Skeletal muscle tissue (tissue), 4 donors: ENCODE data around the gene AP3D1. TPM values are rescaled to one million over a fixed set of nuclear protein-coding genes. Genes with fewer than 3 reads are reported as not detected.
"Not testable (repeated sequence)": the region's sequence is repeated elsewhere in the genome, so short reads cannot be mapped to it uniquely, and the experiment has no call there.

Experiments used
- H3K27ac ChIP-seq: one replicate; pipeline ENCODE4 v1.7.0; 2013; ENCODE audit warnings: mild to moderate bottlenecking, low read depth, low read length, inconsistent platforms
- H3K27me3 ChIP-seq, 3 donors: one replicate each; pipeline ENCODE4 v1.7.0; 2013; ENCODE audit warnings: low read length in 3 of 3; ENCODE audit not compliant: control insufficient read depth in 3 of 3, insufficient read depth in 3 of 3
- H3K36me3 ChIP-seq, 3 donors: one replicate each; pipeline ENCODE4 v1.7.0; 2013; ENCODE audit warnings: low read length in 3 of 3; ENCODE audit not compliant: control insufficient read depth in 3 of 3, insufficient read depth in 3 of 3
- H3K4me1 ChIP-seq, 3 donors: one replicate each; pipeline ENCODE4 v1.7.0; 2013; ENCODE audit warnings: low read length in 3 of 3, mild to moderate bottlenecking in 3 of 3; ENCODE audit not compliant: control insufficient read depth in 3 of 3, insufficient read depth in 3 of 3
- H3K4me3 ChIP-seq, 3 donors: one replicate each; pipeline ENCODE4 v1.7.0; 2013; ENCODE audit warnings: low read length in 3 of 3
- H3K9ac ChIP-seq, 3 donors: one replicate each; pipeline ENCODE4 v1.7.0; 2013; ENCODE audit warnings: low read length in 3 of 3, mild to moderate bottlenecking in 3 of 3, moderate library complexity in 2 of 3, low read depth in 1 of 3
- H3K9me3 ChIP-seq, 3 donors: one replicate each; pipeline ENCODE4 v1.7.0; 2013; ENCODE audit warnings: low read length in 3 of 3; ENCODE audit not compliant: control insufficient read depth in 3 of 3
- total RNA-seq: library from RNA; depleted of rRNA; stranded (reverse); fragments of >200 nt; gene quantifications from one replicate; pipeline ENCODE4 v1.2.3, GENCODE V29; 2014
- donor health status: Osteomylitis.

The AP3D1 gene
- total RNA-seq, 1 donor from 2014 or later, result 33.4 TPM

GRCh38 chr19:2129486-2129885 lies 21.9 kb downstream of the AP3D1 start:
- Histone ChIP-seq H3K9ac (no peak overlapping the region), H3K4me1 (peaks cover 0 to 3% (median 3%) of the 10 kb centered on the region in 3 donors), H3K27ac (no peak overlapping the region), H3K27me3 (no peaks in the 10 kb centered on the region), H3K4me3 (no peak overlapping the region), H3K9me3 (no peaks in the 10 kb centered on the region), H3K36me3 (peaks cover 49 to 56% (median 52%) of the 10 kb centered on the region in 3 donors)

- no peak overlapping the region for H3K27ac ChIP-seq
- H3K4me1 ChIP-seq, result peaks cover 0 to 3% (median 3%) of the 10 kb centered on the region in 3 donors
- H3K27me3 ChIP-seq, result no peaks in the 10 kb centered on the region
- no peak overlapping the region for H3K4me3 ChIP-seq
- H3K9ac ChIP-seq, result no peak overlapping the region
- H3K9me3 ChIP-seq, result no peaks in the 10 kb centered on the region
- peaks cover 53 to 60% (median 56%) of the 10 kb centered on the region in 3 donors for H3K36me3 ChIP-seq
These were observed 22.3 kb downstream of the AP3D1 start for GRCh38 chr19:2129022-2129421.

GRCh38 chr19:2128252-2128651 lies 23.1 kb downstream of the AP3D1 start:
- not testable (repeated sequence) for H3K4me1 ChIP-seq, H3K27me3 ChIP-seq, H3K4me3 ChIP-seq, H3K27ac ChIP-seq, H3K9ac ChIP-seq, H3K9me3 ChIP-seq
- peaks cover 60 to 68% (median 63%) of the 10 kb centered on the region in 3 donors for H3K36me3 ChIP-seq

- Histone ChIP-seq H3K4me1 (peaks cover 0 to 3% (median 3%) of the 10 kb centered on the region in 3 donors), H3K9ac (no peak overlapping the region), H3K36me3 (peaks cover 63 to 68% (median 63%) of the 10 kb centered on the region in 3 donors), H3K9me3 (no peaks in the 10 kb centered on the region), H3K4me3 (no peak overlapping the region), H3K27ac (no peak overlapping the region), H3K27me3 (no peaks in the 10 kb centered on the region)
These were observed 23.6 kb downstream of the AP3D1 start for GRCh38 chr19:2127758-2128157.

- Histone ChIP-seq H3K27me3 (no peaks in the 10 kb centered on the region), H3K4me1 (peaks cover 0 to 3% (median 3%) of the 10 kb centered on the region in 3 donors), H3K9ac (no peak overlapping the region), H3K36me3 (peaks cover 62 to 68% (median 63%) of the 10 kb centered on the region in 3 donors), H3K9me3 (no peaks in the 10 kb centered on the region), H3K4me3 (no peak overlapping the region), H3K27ac (no peak overlapping the region)
These were observed 24.4 kb downstream of the AP3D1 start for GRCh38 chr19:2126879-2127518.

GRCh38 chr19:2123682-2124387 lies 27.5 kb downstream of the AP3D1 start:
- no peak overlapping the region for H3K4me3 ChIP-seq
- no peaks in the 10 kb centered on the region for H3K4me1 ChIP-seq
- H3K27ac ChIP-seq, result no peak overlapping the region
- H3K27me3 ChIP-seq, result no peaks in the 10 kb centered on the region
- H3K9ac ChIP-seq, result no peak overlapping the region
- H3K36me3 ChIP-seq, result peaks cover 63 to 69% (median 64%) of the 10 kb centered on the region in 3 donors
- H3K9me3 ChIP-seq, result no peaks in the 10 kb centered on the region

- H3K9me3 ChIP-seq, result no peaks in the 10 kb centered on the region
- no peak overlapping the region for H3K9ac ChIP-seq
- no peak overlapping the region for H3K27ac ChIP-seq
- H3K27me3 ChIP-seq, result no peaks in the 10 kb centered on the region
- peaks cover 69 to 75% (median 70%) of the 10 kb centered on the region in 3 donors for H3K36me3 ChIP-seq
- no peaks in the 10 kb centered on the region for H3K4me1 ChIP-seq
- no peak overlapping the region for H3K4me3 ChIP-seq
These were observed 28.4 kb downstream of the AP3D1 start for GRCh38 chr19:2122982-2123381.

- Histone ChIP-seq H3K27me3 (no peaks in the 10 kb centered on the region), H3K27ac (no peak overlapping the region), H3K36me3 (peaks cover 71 to 76% (median 71%) of the 10 kb centered on the region in 3 donors)
These were observed 29.1 kb downstream of the AP3D1 start for GRCh38 chr19:2122251-2122650.

GRCh38 chr19:2121416-2122051 lies 29.8 kb downstream of the AP3D1 start:
- Histone ChIP-seq H3K27me3 (no peaks in the 10 kb centered on the region), H3K9me3 (no peaks in the 10 kb centered on the region), H3K4me1 (no peaks in the 10 kb centered on the region), H3K9ac (no peak overlapping the region), H3K27ac (no peak overlapping the region), H3K36me3 (peaks cover 71 to 80% (median 72%) of the 10 kb centered on the region in 3 donors), H3K4me3 (no peak overlapping the region)

More at GRCh38 chr19:2122251-2122650, 29.1 kb downstream of the AP3D1 start:
- no peak overlapping the region for H3K9ac ChIP-seq
- no peak overlapping the region for H3K4me3 ChIP-seq
- H3K9me3 ChIP-seq, result no peaks in the 10 kb centered on the region
- no peaks in the 10 kb centered on the region for H3K4me1 ChIP-seq

GRCh38 chr19:2120821-2121220 lies 30.5 kb downstream of the AP3D1 start:
- Histone ChIP-seq H3K9me3 (no peaks in the 10 kb centered on the region), H3K27ac (no peak overlapping the region), H3K27me3 (no peaks in the 10 kb centered on the region), H3K4me3 (no peak overlapping the region), H3K9ac (no peak overlapping the region), H3K4me1 (no peaks in the 10 kb centered on the region), H3K36me3 (peaks cover 78 to 83% (median 79%) of the 10 kb centered on the region in 3 donors)
